ENCODE results near the gene DEDD.

DEDD gene

GRCh38 chr1:161071886-161072371, 60.5 kb downstream of the DEDD start:
- DNase-seq: peak; percentile 51

Measured in activated gamma-delta T cell treated with Interleukin-2 at 50 U/mL for 16 hours (primary cell).